ENCODE results near the gene ZNF526. TPM values are rescaled to one million over a fixed set of nuclear protein-coding genes. Genes with fewer than 3 reads are reported as not detected.

Gene ZNF526
- polyA plus RNA-seq, 1 experiment, result 5.9 TPM

- Histone ChIP-seq H3K4me3 (ENCODE audit: low read depth, low read length) (no peak overlapping the region), H3K27me3 (ENCODE audit: control insufficient read depth, insufficient read depth, low read length) (no peaks in the 10 kb centered on the region), H3K36me3 (ENCODE audit: control insufficient read depth, insufficient read depth, low read length) (peaks cover 21% of the 10 kb centered on the region)
- ChIA-PET POLR2A (no interaction called here), CTCF (interaction anchor here (7.4 kb wide), 1 partner anchor 32 kb away, joined by 135 read pairs; the partner anchor contains the start of gene GSK3A)
- TF ChIP-seq CTCF (IDR thresholded peaks at IDR 0.05; ENCODE audit: insufficient read depth, low read depth, low read length), result no peak
- no peak for DNase-seq (ENCODE audit: low read depth)
Measured at GRCh38 chr19:42276821-42277220, 56.7 kb downstream of the ZNF526 start.

Other genes with a start within 250 kb of the ZNF526 start
- 0.11 and 0.32 TPM in 2 replicates for gene ATP1A3, start 226.1 kb upstream of the ZNF526 start, polyA plus RNA-seq (2011; rRNA removed)
- gene GRIK5, start 150.1 kb upstream of the ZNF526 start, polyA plus RNA-seq (2011; rRNA removed), result 0.06 and 0.10 TPM in 2 replicates
- gene ZNF574, start 144.1 kb upstream of the ZNF526 start, polyA plus RNA-seq (2011; rRNA removed), result 5.6 and 10.4 TPM in 2 replicates
- 1.8 and 2.2 TPM in 2 replicates for gene POU2F2, start 87.9 kb upstream of the ZNF526 start, polyA plus RNA-seq (2011; rRNA removed)
- 19.1 and 30.4 TPM in 2 replicates for gene DEDD2, start 2.6 kb upstream of the ZNF526 start, polyA plus RNA-seq (2011; rRNA removed)
- 27.7 and 36.1 TPM in 2 replicates for gene GSK3A, start 22.3 kb downstream of the ZNF526 start, polyA plus RNA-seq (2011; rRNA removed)
- gene ERF, start 34.8 kb downstream of the ZNF526 start, polyA plus RNA-seq (2011; rRNA removed), result 47.4 and 51.4 TPM in 2 replicates
- 3.5 and 7.0 TPM in 2 replicates for gene CIC, start 48.9 kb downstream of the ZNF526 start, polyA plus RNA-seq (2011; rRNA removed)
- 0.43 and 0.93 TPM in 2 replicates for gene PRR19, start 81.8 kb downstream of the ZNF526 start, polyA plus RNA-seq (2011; rRNA removed)
- gene PAFAH1B3, start 82.3 kb downstream of the ZNF526 start, polyA plus RNA-seq (2011; rRNA removed), result 24.7 and 35.7 TPM in 2 replicates
- 0.07 TPM in 1 of 2 replicates, not detected in the other for gene TMEM145, start 93.0 kb downstream of the ZNF526 start, polyA plus RNA-seq (2011; rRNA removed)
- 6.8 and 9.6 TPM in 2 replicates for gene MEGF8, start 105.3 kb downstream of the ZNF526 start, polyA plus RNA-seq (2011; rRNA removed)
- gene CNFN, start 170.0 kb downstream of the ZNF526 start, polyA plus RNA-seq (2011; rRNA removed), result 0.38 and 0.78 TPM in 2 replicates
- 1.9 and 3.3 TPM in 2 replicates for gene LIPE, start 207.1 kb downstream of the ZNF526 start, polyA plus RNA-seq (2011; rRNA removed)
- not detected in 2 replicates for gene CXCL17, start 222.6 kb downstream of the ZNF526 start, polyA plus RNA-seq (2011; rRNA removed)